Uterus (tissue), 2 donors: ENCODE measurements around the gene KRTAP1-3.
"Not testable (repeated sequence)": the region's sequence is repeated elsewhere in the genome, so short reads cannot be mapped to it uniquely, and the experiment has no call there.

Experiments
- CTCF ChIP-seq, 4 experiments: fragments of 200-600 bp in 2 of 4; fragments of 450-650 bp in 2 of 4; sonication (generic) in 2 of 4; IDR thresholded peaks; one replicate each; pipeline ENCODE4 v1.5.1; 2016 to 2019; ENCODE audit warnings: antibody characterized with exemption in 4 of 4, mild to moderate bottlenecking in 2 of 4, moderate library complexity in 1 of 4
- POLR2A ChIP-seq, 2 donors: fragments of 450-650 bp; IDR thresholded peaks; one replicate each; pipeline ENCODE4 v1.6.1; 2016; ENCODE audit warnings: antibody characterized with exemption in 2 of 2, mild to moderate bottlenecking in 1 of 2, moderate library complexity in 1 of 2

- not testable (repeated sequence) for TF ChIP-seq CTCF, POLR2A (IDR thresholded peaks at IDR 0.05)
These were observed 48.8 kb upstream of the KRTAP1-3 start for GRCh38 chr17:41083427-41083826.
